Loucy (cell line): ENCODE results near the gene DSCAM.

ENCODE experiments used
- H2AFZ ChIP-seq: fragments of 200-600 bp; sonication (generic); 2 replicates; pipeline ENCODE4 v1.6.0; 2016; ENCODE audit warnings: antibody characterized with exemption, mild to moderate bottlenecking, low read length, moderate library complexity
- H3F3A ChIP-seq: fragments of 200-600 bp; 2 replicates; pipeline ENCODE4 v1.6.0; 2016; ENCODE audit warnings: antibody characterized with exemption, low read depth, mild to moderate bottlenecking
- H3K27me3 ChIP-seq: fragments of 200-600 bp; sonication (generic); 2 replicates; pipeline ENCODE4 v1.6.1; 2014; ENCODE audit warnings: low read length, mild to moderate bottlenecking; ENCODE audit not compliant: insufficient read depth, poor library complexity, severe bottlenecking
- H3K36me3 ChIP-seq: fragments of 200-600 bp; sonication (generic); 2 replicates; pipeline ENCODE4 v1.6.1; 2016; ENCODE audit warnings: low read length; ENCODE audit not compliant: insufficient read depth
- H3K4me1 ChIP-seq: fragments of 200-600 bp; sonication (generic); 2 replicates; pipeline ENCODE4 v1.5.1; 2014; ENCODE audit warnings: low read length, mild to moderate bottlenecking; ENCODE audit not compliant: insufficient read depth, poor library complexity, severe bottlenecking
- H3K4me2 ChIP-seq: fragments of 200-600 bp; sonication (generic); 2 replicates; pipeline ENCODE4 v1.6.0; 2014; ENCODE audit warnings: antibody characterized with exemption, low read length, low read depth, mild to moderate bottlenecking; ENCODE audit not compliant: poor library complexity, severe bottlenecking
- H3K4me3 ChIP-seq: fragments of 200-600 bp; sonication (generic); 2 replicates; pipeline ENCODE4 v1.5.1; 2014; ENCODE audit warnings: low read length, mild to moderate bottlenecking, mixed read lengths; ENCODE audit not compliant: poor library complexity, severe bottlenecking
- H3K79me2 ChIP-seq: fragments of 200-600 bp; sonication (generic); 2 replicates; pipeline ENCODE4 v1.6.1; 2014; ENCODE audit warnings: low read length; ENCODE audit not compliant: insufficient read depth
- H3K9ac ChIP-seq: fragments of 200-600 bp; sonication (generic); 2 replicates; pipeline ENCODE4 v1.6.0; 2014; ENCODE audit warnings: mild to moderate bottlenecking, low read depth, low read length, moderate library complexity; ENCODE audit not compliant: poor library complexity, severe bottlenecking
- H3K9me2 ChIP-seq: fragments of 200-600 bp; sonication (generic); replicated peaks from 2 replicates; pipeline ENCODE4 v1.6.1; 2016; ENCODE audit warnings: low read depth, low read length, mixed read lengths
- H3K9me3 ChIP-seq: fragments of 200-600 bp; sonication (generic); 2 replicates; pipeline ENCODE4 v1.6.1; 2014; ENCODE audit warnings: mild to moderate bottlenecking, antibody characterized with exemption, low read length, low read depth; ENCODE audit not compliant: insufficient read depth
- H4K20me1 ChIP-seq: fragments of 200-600 bp; sonication (generic); 2 replicates; pipeline ENCODE4 v1.6.0; 2014; ENCODE audit warnings: antibody characterized with exemption, low read length, mild to moderate bottlenecking; ENCODE audit not compliant: insufficient read depth, poor library complexity, severe bottlenecking
- CTCF ChIP-seq: fragments of 200-600 bp; sonication (generic); conservative IDR thresholded peaks from 2 replicates; pipeline ENCODE4 v1.5.1; 2014; ENCODE audit warnings: mild to moderate bottlenecking, antibody characterized with exemption, low read length
- EZH2phosphoT487 ChIP-seq: fragments of 200-600 bp; IDR thresholded peaks from 2 replicates; pipeline ENCODE4 v1.6.1; 2018; ENCODE audit warnings: antibody characterized with exemption, mild to moderate bottlenecking, moderate library complexity, borderline replicate concordance

The DSCAM gene

GRCh38 chr21:40717028-40717427 is 129.9 kb downstream of the DSCAM start:
- H4K20me1 ChIP-seq = no peaks in the 10 kb centered on the region
- no peak for TF ChIP-seq CTCF
- no peak overlapping the region for H3K4me3 ChIP-seq
- no peaks in the 10 kb centered on the region for H3K4me1 ChIP-seq
- no peak overlapping the region for H2AFZ ChIP-seq
- no peaks in the 10 kb centered on the region for H3K9me2 ChIP-seq
- no peaks in the 10 kb centered on the region for H3F3A ChIP-seq
- H3K79me2 ChIP-seq = no peaks in the 10 kb centered on the region
- H3K9ac ChIP-seq = no peak overlapping the region
- no peaks in the 10 kb centered on the region for H3K36me3 ChIP-seq
- no peak overlapping the region for H3K4me2 ChIP-seq
- H3K27me3 ChIP-seq = no peaks in the 10 kb centered on the region
- 0 out of 2 replicates have a peak, but pooled peaks cover 7% of the 10 kb centered on the region for H3K9me3 ChIP-seq

GRCh38 chr21:40714536-40714935 is 132.4 kb downstream of the DSCAM start:
- Histone ChIP-seq H3K4me1 (no peaks in the 10 kb centered on the region), H3K4me2 (no peak overlapping the region), H3K79me2 (no peaks in the 10 kb centered on the region), H3K9ac (no peak overlapping the region), H3K27me3 (no peaks in the 10 kb centered on the region), H3K9me3 (peaks cover 7% of the 10 kb centered on the region; the same call in 1 of the 2 replicates), H3K36me3 (no peaks in the 10 kb centered on the region), H3F3A (no peaks in the 10 kb centered on the region), H3K9me2 (no peaks in the 10 kb centered on the region), H2AFZ (no peak overlapping the region), H4K20me1 (no peaks in the 10 kb centered on the region), H3K4me3 (no peak overlapping the region)
- TF ChIP-seq CTCF (no peak), EZH2phosphoT487 (no peak)

GRCh38 chr21:40707656-40708244 is 139.2 kb downstream of the DSCAM start:
- no peaks in the 10 kb centered on the region for H4K20me1 ChIP-seq
- H3K27me3 ChIP-seq = no peaks in the 10 kb centered on the region
- H3K4me2 ChIP-seq = no peak overlapping the region
- no peaks in the 10 kb centered on the region for H3K36me3 ChIP-seq
- TF ChIP-seq CTCF = no peak
- H3K9ac ChIP-seq = no peak overlapping the region
- H3K4me1 ChIP-seq = no peaks in the 10 kb centered on the region
- no peaks in the 10 kb centered on the region; the same call in 1 of the 2 replicates for H3K9me3 ChIP-seq
- no peaks in the 10 kb centered on the region for H3K79me2 ChIP-seq
- no peaks in the 10 kb centered on the region for H3F3A ChIP-seq
- H3K4me3 ChIP-seq = no peak overlapping the region
- no peaks in the 10 kb centered on the region for H3K9me2 ChIP-seq
- H2AFZ ChIP-seq = no peak overlapping the region
